NT2/D1 (cell line): ENCODE measurements around the gene HPCAL4.

Source experiments
- SUZ12 ChIP-seq: IDR thresholded peaks from 2 replicates; pipeline ENCODE4 v1.6.1; 2011; ENCODE audit not compliant: insufficient read length, insufficient read depth; ENCODE audit errors: extremely low read depth
- YY1 ChIP-seq: IDR thresholded peaks from 2 replicates; pipeline ENCODE4 v1.6.1; 2011; ENCODE audit not compliant: insufficient read length, insufficient read depth
- ZNF274 ChIP-seq: IDR thresholded peaks from 2 replicates; pipeline ENCODE4 v1.6.1; 2011; ENCODE audit warnings: mild to moderate bottlenecking, low read depth, low read length

- TF ChIP-seq YY1 = no peak
- TF ChIP-seq SUZ12 = no peak
- no peak for TF ChIP-seq ZNF274
Observed at GRCh38 chr1:39692152-39693074, 1.2 kb upstream of the HPCAL4 start.
